WERI-Rb-1 (cell line): ENCODE measurements around the gene ZNF585A.
"Not testable (repeated sequence)": the region's sequence is repeated elsewhere in the genome, so short reads cannot be mapped to it uniquely, and the experiment has no call there.

ENCODE experiments used
- DNase-seq: peaks from one replicate; pipeline ENCODE4 v3.0.0-alpha.2; 2020
- H3K27ac ChIP-seq: fragments of 250-450 bp; sonication (Bioruptor Pico); 2 replicates; pipeline ENCODE4 v1.5.1; 2020; ENCODE audit warnings: mild to moderate bottlenecking, moderate library complexity
- H3K27me3 ChIP-seq: fragments of 250-450 bp; sonication (Bioruptor Pico); 2 replicates; pipeline ENCODE4 v1.5.1; 2021; ENCODE audit warnings: mild to moderate bottlenecking, low read depth, moderate library complexity; ENCODE audit not compliant: insufficient read depth, severe bottlenecking
- H3K36me3 ChIP-seq: fragments of 250-450 bp; sonication (Bioruptor Pico); 2 replicates; pipeline ENCODE4 v1.5.1; 2020; ENCODE audit warnings: mild to moderate bottlenecking, moderate library complexity
- H3K4me3 ChIP-seq: 2 replicates; pipeline ENCODE4 v1.5.1; 2011; ENCODE audit warnings: low read depth, mild to moderate bottlenecking, control low read depth, low read length
- H3K9me3 ChIP-seq: fragments of 250-450 bp; sonication (Bioruptor Pico); 2 replicates; pipeline ENCODE4 v1.5.1; 2021; ENCODE audit warnings: mild to moderate bottlenecking, moderate library complexity; ENCODE audit not compliant: severe bottlenecking
- CTCF ChIP-seq: IDR thresholded peaks from 2 replicates; pipeline ENCODE4 v1.5.1; 2011; ENCODE audit warnings: low read depth, mild to moderate bottlenecking, control low read depth, inconsistent platforms, low read length

Gene ZNF585A

GRCh38 chr19:37217480-37217774 lies 44.9 kb upstream of the ZNF585A start:
- Histone ChIP-seq H3K27ac (no peak overlapping the region), H3K9me3 (no peaks in the 10 kb centered on the region), H3K4me3 (peak overlapping the region; percentile 75), H3K27me3 (no peaks in the 10 kb centered on the region), H3K36me3 (peaks cover 8% of the 10 kb centered on the region)
- no peak for TF ChIP-seq CTCF
- no peak for DNase-seq

GRCh38 chr19:37197768-37198167 lies 25.3 kb upstream of the ZNF585A start:
- Histone ChIP-seq H3K36me3 (peaks cover 15% of the 10 kb centered on the region), H3K4me3 (no peak overlapping the region), H3K9me3 (peaks cover 6% of the 10 kb centered on the region), H3K27me3 (no peaks in the 10 kb centered on the region), H3K27ac (no peak overlapping the region)
- no peak for TF ChIP-seq CTCF
- no peak for DNase-seq

- not testable (repeated sequence) for H3K27ac ChIP-seq, H3K27me3 ChIP-seq, H3K4me3 ChIP-seq, H3K9me3 ChIP-seq, DNase-seq
- H3K36me3 ChIP-seq, result peaks cover 14% of the 10 kb centered on the region
Measured at GRCh38 chr19:37197115-37197514, 24.6 kb upstream of the ZNF585A start.

GRCh38 chr19:37195248-37195647 lies 22.8 kb upstream of the ZNF585A start:
- peaks cover 21% of the 10 kb centered on the region for H3K36me3 ChIP-seq
- not testable (repeated sequence) for H3K27me3 ChIP-seq, H3K4me3 ChIP-seq, H3K27ac ChIP-seq, DNase-seq, H3K9me3 ChIP-seq

GRCh38 chr19:37186071-37186470 lies 13.6 kb upstream of the ZNF585A start:
- peaks cover 31% of the 10 kb centered on the region for H3K36me3 ChIP-seq
- H3K27me3 ChIP-seq, H3K4me3 ChIP-seq, H3K9me3 ChIP-seq, H3K27ac ChIP-seq, DNase-seq: not testable (repeated sequence)

- H3K27ac ChIP-seq, result no peak overlapping the region
- no peak for TF ChIP-seq CTCF
- H3K36me3 ChIP-seq, result peaks cover 45% of the 10 kb centered on the region
- no peak for DNase-seq
- no peaks in the 10 kb centered on the region for H3K9me3 ChIP-seq
- no peak overlapping the region for H3K4me3 ChIP-seq
- no peaks in the 10 kb centered on the region for H3K27me3 ChIP-seq
Measured at GRCh38 chr19:37165635-37166034, 6.9 kb downstream of the ZNF585A start.

- no peak overlapping the region for H3K4me3 ChIP-seq
- H3K27ac ChIP-seq, result no peak overlapping the region
- no peak for TF ChIP-seq CTCF
- peaks cover 37% of the 10 kb centered on the region for H3K36me3 ChIP-seq
- peaks cover 2% of the 10 kb centered on the region for H3K9me3 ChIP-seq
- no peaks in the 10 kb centered on the region for H3K27me3 ChIP-seq
- no peak for DNase-seq
Measured at GRCh38 chr19:37160153-37160552, 12.3 kb downstream of the ZNF585A start.
